Keratinocyte (primary cell): ENCODE data around the gene MOB3B. TPM values are rescaled to one million over a fixed set of nuclear protein-coding genes. Genes with fewer than 3 reads are reported as not detected.

Experiments used
- DNase-seq: peaks from one replicate; pipeline ENCODE4 v3.0.0-alpha.2; 2011; ENCODE audit warnings: low read depth, missing footprints, low spot score
- FAIRE-seq: peaks from 2 replicates; lab custom pipeline; 2011; peaks lifted over from hg19 to GRCh38; lab: Jason Lieb, UNC
- H2AFZ ChIP-seq: 2 replicates; pipeline ENCODE4 v1.6.0; 2012; ENCODE audit warnings: low read length, control low read depth, inconsistent platforms; ENCODE audit not compliant: control insufficient read depth
- H3K27ac ChIP-seq: 2 replicates; pipeline ENCODE4 v1.5.1; 2011; ENCODE audit warnings: low read length; ENCODE audit not compliant: control insufficient read depth, insufficient read depth
- H3K27me3 ChIP-seq: 3 replicates; pipeline ENCODE4 v1.6.0; 2011; ENCODE audit warnings: low read length; ENCODE audit not compliant: control insufficient read depth, insufficient read depth; ENCODE audit errors: extremely low read depth
- H3K36me3 ChIP-seq, 2 experiments: 2 replicates in 1 of 2; 3 replicates in 1 of 2; pipeline ENCODE4 v1.5.1; 2011; ENCODE audit warnings: low read length in 2 of 2, mild to moderate bottlenecking in 1 of 2; ENCODE audit not compliant: control insufficient read depth in 2 of 2, insufficient read depth in 2 of 2; ENCODE audit errors: extremely low read depth in 1 of 2
- H3K4me1 ChIP-seq: 3 replicates; pipeline ENCODE4 v1.5.1; 2011; ENCODE audit warnings: low read length; ENCODE audit not compliant: control insufficient read depth, insufficient read depth; ENCODE audit errors: extremely low read depth
- H3K4me2 ChIP-seq: 3 replicates; pipeline ENCODE4 v1.6.0; 2011; ENCODE audit warnings: low read depth, low read length; ENCODE audit not compliant: control insufficient read depth, insufficient read depth; ENCODE audit errors: extremely low read depth
- H3K4me3 ChIP-seq, 3 experiments: fragments of 200-600 bp in 1 of 3; sonication (generic) in 1 of 3; 2 replicates in 2 of 3; 3 replicates in 1 of 3; pipeline ENCODE4 v1.5.1; 2011 to 2016; ENCODE audit warnings: low read length in 3 of 3, mild to moderate bottlenecking in 3 of 3, control low read depth in 2 of 3, inconsistent platforms in 1 of 3, low read depth in 1 of 3, mixed read lengths in 1 of 3, mixed run types in 1 of 3, moderate library complexity in 1 of 3; ENCODE audit not compliant: control insufficient read depth in 2 of 3, insufficient read depth in 2 of 3; ENCODE audit errors: extremely low read depth in 1 of 3
- H3K79me2 ChIP-seq: 2 replicates; pipeline ENCODE4 v1.6.0; 2012; ENCODE audit warnings: low read length; ENCODE audit not compliant: control insufficient read depth, insufficient read depth
- H3K9ac ChIP-seq: 3 replicates; pipeline ENCODE4 v1.6.0; 2011; ENCODE audit warnings: low read length; ENCODE audit not compliant: control insufficient read depth, insufficient read depth; ENCODE audit errors: extremely low read depth
- H3K9me1 ChIP-seq: 3 replicates; pipeline ENCODE4 v1.6.0; 2011; ENCODE audit warnings: low read length; ENCODE audit not compliant: control insufficient read depth, insufficient read depth; ENCODE audit errors: extremely low read depth
- H3K9me3 ChIP-seq: 2 replicates; pipeline ENCODE4 v1.5.1; 2012; ENCODE audit warnings: low read depth, low read length; ENCODE audit not compliant: control insufficient read depth
- H4K20me1 ChIP-seq: 3 replicates; pipeline ENCODE4 v1.6.0; 2011; ENCODE audit warnings: low read length; ENCODE audit not compliant: control insufficient read depth, insufficient read depth; ENCODE audit errors: extremely low read depth
- EZH2 ChIP-seq: IDR thresholded peaks from one replicate; pipeline ENCODE4 v1.6.1; 2012; ENCODE audit warnings: inconsistent platforms, mild to moderate bottlenecking, low read length, moderate library complexity
- dilution Hi-C: fragments of 300-500 bp; cut with MboI; formaldehyde crosslinking; loops from one replicate; pipeline ENCODE4 v1.7.0; 2020; ENCODE audit warnings: low sequenced_read_pairs; ENCODE audit not compliant: extremely low pct_ligation_motif_present
- polyA plus RNA-seq, 5 experiments: library from polyadenylated mRNA; depleted of rRNA in 3 of 5; stranded (reverse) in 3 of 5; stranded (forward) in 1 of 5; unstranded in 1 of 5; fragments of >200 nt; gene quantifications; 1 replicate in 1 of 5; 2 replicates in 3 of 5; 3 replicates in 1 of 5; pipeline versions ENCODE4 v1.2.1 to v1.2.3, GENCODE V29; 2011 to 2012; ENCODE audit warnings: missing spikeins in 2 of 5, low read depth in 1 of 5, low replicate concordance in 1 of 5
- TF ChIP-seq, protein P1 (sequence below), 3 experiments: IDR thresholded peaks in 1 of 3; conservative IDR thresholded peaks in 1 of 3; optimal IDR thresholded peaks in 1 of 3; 2 replicates in 2 of 3; 3 replicates in 1 of 3; pipeline versions ENCODE3 to v1.5.1; 2011; ENCODE audit warnings: low read length in 3 of 3, mild to moderate bottlenecking in 3 of 3, moderate library complexity in 2 of 3, control low read depth in 1 of 3, inconsistent platforms in 1 of 3; ENCODE audit not compliant: insufficient read depth in 2 of 3; ENCODE audit errors: extremely low read depth in 1 of 3

Gene MOB3B
- polyA plus RNA-seq, 1 donor (not counting 4 experiments of a cell fraction or from before 2014, with no cell fraction given) = 35.3 TPM

DNA sequence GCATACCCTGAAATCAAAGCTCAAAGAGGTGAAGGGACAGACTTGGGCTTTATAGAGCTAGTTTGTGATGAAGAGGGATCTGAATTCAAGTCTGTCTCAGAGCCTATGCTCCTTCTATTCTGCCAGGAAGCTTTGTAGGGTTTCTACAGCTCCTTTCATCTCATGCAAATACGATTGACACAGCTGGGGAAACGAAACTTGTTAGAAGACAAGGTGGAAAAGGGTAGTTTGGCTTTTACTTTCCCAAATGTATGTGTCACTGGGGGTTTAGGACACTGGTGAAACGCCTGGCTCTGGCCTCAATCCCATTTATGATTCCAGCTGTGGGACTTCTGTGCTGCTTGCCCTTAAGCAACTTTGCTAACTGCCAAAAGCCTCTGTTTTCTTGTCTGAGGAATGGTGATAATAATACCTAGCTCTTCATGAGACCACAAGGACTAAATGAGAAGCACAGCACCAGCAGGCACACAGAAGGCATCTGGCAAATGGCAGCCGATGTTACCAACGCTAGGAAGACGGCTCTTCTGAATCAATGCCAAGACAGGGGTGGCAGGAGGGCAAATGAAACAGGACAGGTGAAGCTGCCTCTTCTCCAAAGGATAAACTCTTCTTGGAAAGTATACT, 162.3 kb downstream of the MOB3B start:
- DNase-seq (no peak), FAIRE-seq (peak; percentile 75)
- TF ChIP-seq, protein P1, sequence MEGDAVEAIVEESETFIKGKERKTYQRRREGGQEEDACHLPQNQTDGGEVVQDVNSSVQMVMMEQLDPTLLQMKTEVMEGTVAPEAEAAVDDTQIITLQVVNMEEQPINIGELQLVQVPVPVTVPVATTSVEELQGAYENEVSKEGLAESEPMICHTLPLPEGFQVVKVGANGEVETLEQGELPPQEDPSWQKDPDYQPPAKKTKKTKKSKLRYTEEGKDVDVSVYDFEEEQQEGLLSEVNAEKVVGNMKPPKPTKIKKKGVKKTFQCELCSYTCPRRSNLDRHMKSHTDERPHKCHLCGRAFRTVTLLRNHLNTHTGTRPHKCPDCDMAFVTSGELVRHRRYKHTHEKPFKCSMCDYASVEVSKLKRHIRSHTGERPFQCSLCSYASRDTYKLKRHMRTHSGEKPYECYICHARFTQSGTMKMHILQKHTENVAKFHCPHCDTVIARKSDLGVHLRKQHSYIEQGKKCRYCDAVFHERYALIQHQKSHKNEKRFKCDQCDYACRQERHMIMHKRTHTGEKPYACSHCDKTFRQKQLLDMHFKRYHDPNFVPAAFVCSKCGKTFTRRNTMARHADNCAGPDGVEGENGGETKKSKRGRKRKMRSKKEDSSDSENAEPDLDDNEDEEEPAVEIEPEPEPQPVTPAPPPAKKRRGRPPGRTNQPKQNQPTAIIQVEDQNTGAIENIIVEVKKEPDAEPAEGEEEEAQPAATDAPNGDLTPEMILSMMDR (optimal IDR thresholded peaks at IDR 0.05 in 1 of 3, IDR thresholded peaks at IDR 0.05 in 1 of 3, conservative IDR thresholded peaks at IDR 0.05 in 1 of 3; ENCODE audit: extremely low read depth in 1 of 3, insufficient read depth in 2 of 3, low read length in 3 of 3) = no peak
- TF ChIP-seq EZH2 = no peak
- H3K4me1 ChIP-seq = peaks cover 64% of the 10 kb centered on the region
- peaks cover 0 to 3% of the 10 kb centered on the region in 2 experiments for H3K36me3 ChIP-seq
- peak overlapping the region; percentile 22 for H3K4me2 ChIP-seq
- H3K4me3 ChIP-seq = no peak overlapping the region
- H3K9me1 ChIP-seq = no peaks in the 10 kb centered on the region
- no peaks in the 10 kb centered on the region for H3K27me3 ChIP-seq
- H3K79me2 ChIP-seq = peaks cover 33% of the 10 kb centered on the region
- no peak overlapping the region for H3K9ac ChIP-seq
- dilution Hi-C loops = no loop called here
- H2AFZ ChIP-seq = no peak overlapping the region
- no peaks in the 10 kb centered on the region for H3K9me3 ChIP-seq
- no peaks in the 10 kb centered on the region for H4K20me1 ChIP-seq
- no peak overlapping the region for H3K27ac ChIP-seq

GRCh38 chr9:27365707-27366376, 163.8 kb downstream of the MOB3B start:
- dilution Hi-C loops = no loop called here
- peaks cover 40% of the 10 kb centered on the region for H3K79me2 ChIP-seq
- H2AFZ ChIP-seq = no peak overlapping the region
- DNase-seq (no peak), FAIRE-seq (peak; percentile 65)
- no peak overlapping the region for H3K27ac ChIP-seq
- peaks cover 54% of the 10 kb centered on the region for H3K4me1 ChIP-seq
- no peak overlapping the region for H3K9ac ChIP-seq
- H4K20me1 ChIP-seq = no peaks in the 10 kb centered on the region
- TF ChIP-seq EZH2 = no peak
- TF ChIP-seq, protein P1 (optimal IDR thresholded peaks at IDR 0.05 in 1 of 3, IDR thresholded peaks at IDR 0.05 in 1 of 3, conservative IDR thresholded peaks at IDR 0.05 in 1 of 3; ENCODE audit: extremely low read depth in 1 of 3, insufficient read depth in 2 of 3, low read length in 3 of 3) = no peak
- H3K4me2 ChIP-seq = no peak overlapping the region
- no peaks in the 10 kb centered on the region for H3K9me3 ChIP-seq
- H3K36me3 ChIP-seq = peaks cover 0 to 3% of the 10 kb centered on the region in 2 experiments
- H3K27me3 ChIP-seq = no peaks in the 10 kb centered on the region
- H3K9me1 ChIP-seq = peaks cover 4% of the 10 kb centered on the region
- no peak overlapping the region for H3K4me3 ChIP-seq
